ENCODE results near the gene AP4S1. TPM values are rescaled to one million over a fixed set of nuclear protein-coding genes. Genes with fewer than 3 reads are reported as not detected.
"Not testable (repeated sequence)": the region's sequence is repeated elsewhere in the genome, so short reads cannot be mapped to it uniquely, and the experiment has no call there.

The AP4S1 gene, protein sequence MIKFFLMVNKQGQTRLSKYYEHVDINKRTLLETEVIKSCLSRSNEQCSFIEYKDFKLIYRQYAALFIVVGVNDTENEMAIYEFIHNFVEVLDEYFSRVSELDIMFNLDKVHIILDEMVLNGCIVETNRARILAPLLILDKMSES
- 4.2 and 7.9 TPM in 2 replicates for total RNA-seq (ENCODE audit: low replicate concordance)

DNA sequence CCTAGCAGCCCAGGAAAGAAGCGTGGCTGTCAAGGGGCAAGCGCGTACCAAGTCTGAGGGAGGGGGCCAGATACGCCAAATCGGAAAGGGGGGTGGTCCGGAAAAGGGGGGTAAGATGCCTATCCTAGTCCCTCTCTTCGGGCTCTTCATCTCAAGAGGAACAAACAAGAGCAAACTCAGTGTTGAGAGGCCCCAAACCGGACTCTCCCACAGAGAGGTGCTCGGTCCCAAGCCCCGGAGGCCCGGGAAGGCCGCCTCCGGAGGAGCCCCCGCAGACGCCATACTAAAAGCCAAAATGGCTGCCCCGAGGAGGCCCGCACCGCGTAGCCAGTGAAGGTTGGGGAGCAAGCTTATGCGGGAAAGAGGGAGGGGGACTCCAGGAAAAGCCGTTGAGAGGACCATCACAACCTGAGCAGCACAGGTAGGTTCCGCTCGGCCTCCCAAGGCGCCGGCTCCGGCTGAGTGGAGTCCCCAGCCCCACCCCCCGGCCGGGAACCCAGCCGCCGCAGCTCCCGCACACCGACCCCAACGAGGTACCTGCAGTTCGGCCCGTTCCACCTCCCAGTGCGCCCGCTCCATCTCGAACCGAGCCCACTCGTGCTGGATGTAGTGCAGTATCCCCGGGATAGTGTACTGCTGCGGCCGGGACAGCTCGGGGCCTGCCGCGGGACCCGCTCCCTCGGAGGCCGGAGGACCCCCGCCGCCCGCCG, at the start of gene AP4S1:
TSS of gene AP4S1 (plus strand) at position 283 of the 710 bp plus-strand sequence. CDS start 40,548 bp downstream, outside the sequence.
- H3K4me3 ChIP-seq (ENCODE audit: low read depth, low read length), result peak within 1 kb of the TSS; percentile 96
- TF ChIP-seq, protein P1, sequence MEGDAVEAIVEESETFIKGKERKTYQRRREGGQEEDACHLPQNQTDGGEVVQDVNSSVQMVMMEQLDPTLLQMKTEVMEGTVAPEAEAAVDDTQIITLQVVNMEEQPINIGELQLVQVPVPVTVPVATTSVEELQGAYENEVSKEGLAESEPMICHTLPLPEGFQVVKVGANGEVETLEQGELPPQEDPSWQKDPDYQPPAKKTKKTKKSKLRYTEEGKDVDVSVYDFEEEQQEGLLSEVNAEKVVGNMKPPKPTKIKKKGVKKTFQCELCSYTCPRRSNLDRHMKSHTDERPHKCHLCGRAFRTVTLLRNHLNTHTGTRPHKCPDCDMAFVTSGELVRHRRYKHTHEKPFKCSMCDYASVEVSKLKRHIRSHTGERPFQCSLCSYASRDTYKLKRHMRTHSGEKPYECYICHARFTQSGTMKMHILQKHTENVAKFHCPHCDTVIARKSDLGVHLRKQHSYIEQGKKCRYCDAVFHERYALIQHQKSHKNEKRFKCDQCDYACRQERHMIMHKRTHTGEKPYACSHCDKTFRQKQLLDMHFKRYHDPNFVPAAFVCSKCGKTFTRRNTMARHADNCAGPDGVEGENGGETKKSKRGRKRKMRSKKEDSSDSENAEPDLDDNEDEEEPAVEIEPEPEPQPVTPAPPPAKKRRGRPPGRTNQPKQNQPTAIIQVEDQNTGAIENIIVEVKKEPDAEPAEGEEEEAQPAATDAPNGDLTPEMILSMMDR (IDR thresholded peaks at IDR 0.05; ENCODE audit: insufficient read depth, low read length), result no peak
- no peak for DNase-seq (ENCODE audit: low read depth)

DNA sequence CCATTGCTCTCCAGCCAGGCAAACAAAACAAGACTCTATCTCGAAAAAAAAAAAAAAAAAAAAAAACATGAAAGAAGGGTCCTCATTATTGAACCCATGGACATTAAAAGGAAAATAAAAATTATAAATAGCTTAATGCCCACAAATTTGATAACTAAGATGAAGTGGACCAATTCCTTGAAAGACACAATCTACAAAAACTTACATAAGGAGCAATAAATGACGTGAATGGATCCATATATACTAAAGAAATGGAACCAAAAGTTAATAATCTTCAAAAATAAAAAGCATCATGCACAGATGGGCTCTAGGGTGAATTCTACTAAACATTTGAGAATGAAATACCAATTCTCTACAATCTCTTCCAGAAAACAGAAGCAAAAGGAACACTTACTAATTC, 47.7 kb upstream of the AP4S1 start:
- TF ChIP-seq, protein P1 (IDR thresholded peaks at IDR 0.05; ENCODE audit: insufficient read depth, low read length), result no peak
- no peak for DNase-seq (ENCODE audit: low read depth)
- no peak overlapping the region for H3K4me3 ChIP-seq (ENCODE audit: low read depth, low read length)

DNA sequence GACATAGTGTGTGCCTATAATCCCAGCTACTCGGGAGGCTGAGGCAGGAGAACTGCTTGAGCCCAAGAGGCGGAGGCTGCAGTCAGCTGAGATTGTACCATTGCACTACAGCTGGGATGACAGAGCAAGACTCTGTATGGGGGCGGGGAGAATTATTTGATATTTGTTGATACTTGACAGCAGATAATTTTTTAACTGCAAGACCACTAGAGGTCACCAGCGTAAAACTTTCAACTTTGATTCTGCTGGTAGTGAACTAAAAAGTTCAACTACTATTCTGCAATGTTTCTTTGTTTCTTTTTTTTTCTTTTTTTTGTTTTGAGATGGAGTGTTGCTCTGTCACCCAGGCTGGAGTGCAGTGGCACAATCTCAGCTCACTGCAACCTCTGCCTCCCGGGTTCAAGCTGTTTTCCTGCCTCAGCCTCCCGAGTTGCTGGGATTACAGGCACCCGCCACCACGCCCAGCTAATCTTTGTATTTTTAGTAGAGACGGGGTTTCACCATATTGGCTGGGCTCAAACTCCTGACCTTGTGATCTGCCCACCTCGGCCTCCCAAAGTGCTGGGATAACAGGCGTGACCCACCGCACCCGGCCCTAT, 45.2 kb upstream of the AP4S1 start:
- peak; percentile 87 for DNase-seq (ENCODE audit: low read depth)

DNA sequence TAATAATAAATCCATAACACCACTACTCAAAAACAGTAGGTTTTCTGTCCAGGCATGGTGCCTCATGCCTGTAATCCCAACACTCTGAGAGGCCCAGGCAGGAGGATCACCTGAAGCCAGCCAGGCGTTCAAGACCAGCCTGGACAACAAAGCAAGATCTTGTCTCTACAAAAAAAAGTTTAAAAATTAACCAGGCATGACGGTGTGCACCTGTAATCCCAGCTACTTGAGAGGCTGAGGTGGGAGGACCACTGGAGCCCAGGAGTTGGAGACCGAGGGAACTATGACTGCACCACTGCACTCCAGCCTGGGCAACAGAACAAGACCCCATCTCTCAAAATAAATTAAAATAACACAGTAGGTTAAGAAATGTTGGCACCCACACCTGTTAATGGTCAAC, 44.5 kb upstream of the AP4S1 start:
- TF ChIP-seq, protein P1 (IDR thresholded peaks at IDR 0.05; ENCODE audit: insufficient read depth, low read length), result no peak
- H3K4me3 ChIP-seq (ENCODE audit: low read depth, low read length), result no peak overlapping the region

More for the DNA sequence above, 45.2 kb upstream of the AP4S1 start:
- TF ChIP-seq, protein P1 (IDR thresholded peaks at IDR 0.05; ENCODE audit: insufficient read depth, low read length), result peak; percentile 64
- H3K4me3 ChIP-seq (ENCODE audit: low read depth, low read length), result not testable (repeated sequence)

DNA sequence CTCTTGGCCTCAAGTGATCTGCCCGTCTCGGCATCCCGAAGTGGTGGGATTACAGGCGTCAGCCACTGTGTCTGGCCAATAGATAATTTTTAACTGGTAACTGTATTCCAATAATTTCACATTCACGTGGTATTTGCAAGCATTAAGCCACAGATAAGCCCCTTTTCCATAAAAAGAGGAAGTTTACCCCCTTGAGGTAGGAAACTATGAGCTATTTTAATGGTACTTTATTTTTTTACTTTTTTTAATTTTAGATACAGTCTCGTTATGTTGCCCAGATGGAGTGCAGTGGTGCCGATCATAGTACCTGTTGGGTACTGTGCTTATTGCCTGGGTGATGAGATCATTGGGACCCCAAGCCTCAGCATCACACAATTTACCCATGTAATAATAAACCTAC, 42.9 kb upstream of the AP4S1 start:
- DNase-seq (ENCODE audit: low read depth), result no peak
- TF ChIP-seq, protein P1 (IDR thresholded peaks at IDR 0.05; ENCODE audit: insufficient read depth, low read length), result no peak
- H3K4me3 ChIP-seq (ENCODE audit: low read depth, low read length), result no peak overlapping the region

More for the DNA sequence above, 44.5 kb upstream of the AP4S1 start:
- no peak for DNase-seq (ENCODE audit: low read depth)

DNA sequence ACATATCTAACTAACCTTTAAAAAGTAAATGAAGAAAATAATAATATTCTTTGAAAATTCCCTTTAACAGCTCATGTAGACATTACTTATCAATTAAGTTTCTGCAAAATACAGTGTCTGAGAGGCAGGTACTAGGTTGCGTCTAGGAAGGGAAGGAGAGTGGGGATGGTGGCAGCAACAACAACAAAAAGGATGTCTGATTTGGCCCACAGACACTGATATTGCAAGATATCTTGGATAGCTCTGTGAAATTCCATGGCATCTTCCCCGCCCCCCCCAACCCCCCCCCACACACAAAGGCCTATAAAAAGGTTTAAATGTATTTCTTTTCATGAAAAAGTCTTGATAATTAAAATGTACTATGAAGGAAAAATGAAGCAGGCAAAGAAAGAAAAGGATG, 41.6 kb upstream of the AP4S1 start:
- no peak overlapping the region for H3K4me3 ChIP-seq (ENCODE audit: low read depth, low read length)
- TF ChIP-seq, protein P1 (IDR thresholded peaks at IDR 0.05; ENCODE audit: insufficient read depth, low read length), result no peak
- DNase-seq (ENCODE audit: low read depth), result no peak

All from fibroblast of the aortic adventitia (primary cell).